Measurements from ENCODE around the gene VAMP4. TPM values are rescaled to one million over a fixed set of nuclear protein-coding genes. Genes with fewer than 3 reads are reported as not detected.

VAMP4 gene
- total and polyA plus RNA-seq, 2 donors from 2014 or later: 7.5 to 15.3 TPM

DNA sequence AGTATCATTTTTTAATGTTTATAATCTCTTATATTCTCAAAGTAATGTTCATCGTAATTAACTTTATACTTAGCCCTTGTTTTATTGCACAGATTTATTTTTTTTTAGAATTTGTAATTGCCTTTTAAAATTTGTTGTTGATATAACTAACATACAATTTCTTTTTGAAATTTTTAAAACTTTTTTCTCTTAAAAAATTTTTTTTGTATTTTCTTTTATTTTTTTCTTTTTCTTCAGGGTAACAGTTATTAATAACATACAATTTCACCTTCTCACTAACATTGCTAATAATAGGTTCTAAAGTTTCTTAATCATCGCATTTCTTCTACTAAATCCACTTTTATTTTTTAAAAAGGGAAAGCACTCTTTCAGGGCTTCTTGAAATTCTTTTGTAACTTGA lies 11.3 kb upstream of the VAMP4 start:
- H3K9me3 ChIP-seq (ENCODE audit: control insufficient read depth in 2 of 3, insufficient read depth in 1 of 3, low read length in 3 of 3): no peaks in the 10 kb centered on the region
- no peak overlapping the region for H3K27ac ChIP-seq (ENCODE audit: low read depth in 2 of 2, low read length in 2 of 2)
- no peak overlapping the region for H3K4me3 ChIP-seq (ENCODE audit: low read length in 3 of 3)
- H3K36me3 ChIP-seq (ENCODE audit: control insufficient read depth in 2 of 3, insufficient read depth in 3 of 3, low read length in 3 of 3): no peaks in the 10 kb centered on the region
- H3K4me1 ChIP-seq (ENCODE audit: control insufficient read depth in 2 of 3, insufficient read depth in 2 of 3, low read depth in 1 of 3, low read length in 3 of 3): no peaks in the 10 kb centered on the region
- no peak for DNase-seq
- FAIRE-seq: peak; percentile 3
- TF ChIP-seq, protein P1, sequence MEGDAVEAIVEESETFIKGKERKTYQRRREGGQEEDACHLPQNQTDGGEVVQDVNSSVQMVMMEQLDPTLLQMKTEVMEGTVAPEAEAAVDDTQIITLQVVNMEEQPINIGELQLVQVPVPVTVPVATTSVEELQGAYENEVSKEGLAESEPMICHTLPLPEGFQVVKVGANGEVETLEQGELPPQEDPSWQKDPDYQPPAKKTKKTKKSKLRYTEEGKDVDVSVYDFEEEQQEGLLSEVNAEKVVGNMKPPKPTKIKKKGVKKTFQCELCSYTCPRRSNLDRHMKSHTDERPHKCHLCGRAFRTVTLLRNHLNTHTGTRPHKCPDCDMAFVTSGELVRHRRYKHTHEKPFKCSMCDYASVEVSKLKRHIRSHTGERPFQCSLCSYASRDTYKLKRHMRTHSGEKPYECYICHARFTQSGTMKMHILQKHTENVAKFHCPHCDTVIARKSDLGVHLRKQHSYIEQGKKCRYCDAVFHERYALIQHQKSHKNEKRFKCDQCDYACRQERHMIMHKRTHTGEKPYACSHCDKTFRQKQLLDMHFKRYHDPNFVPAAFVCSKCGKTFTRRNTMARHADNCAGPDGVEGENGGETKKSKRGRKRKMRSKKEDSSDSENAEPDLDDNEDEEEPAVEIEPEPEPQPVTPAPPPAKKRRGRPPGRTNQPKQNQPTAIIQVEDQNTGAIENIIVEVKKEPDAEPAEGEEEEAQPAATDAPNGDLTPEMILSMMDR (IDR thresholded peaks at IDR 0.05; ENCODE audit: borderline replicate concordance, extremely low read depth, insufficient read depth): no peak
- no peak overlapping the region for H3K9ac ChIP-seq (ENCODE audit: low read length in 3 of 3)
- intact Hi-C loops (cut with DNase I): no loop called here
- H3K27me3 ChIP-seq (ENCODE audit: control insufficient read depth, insufficient read depth, low read length): no peaks in the 10 kb centered on the region

DNA sequence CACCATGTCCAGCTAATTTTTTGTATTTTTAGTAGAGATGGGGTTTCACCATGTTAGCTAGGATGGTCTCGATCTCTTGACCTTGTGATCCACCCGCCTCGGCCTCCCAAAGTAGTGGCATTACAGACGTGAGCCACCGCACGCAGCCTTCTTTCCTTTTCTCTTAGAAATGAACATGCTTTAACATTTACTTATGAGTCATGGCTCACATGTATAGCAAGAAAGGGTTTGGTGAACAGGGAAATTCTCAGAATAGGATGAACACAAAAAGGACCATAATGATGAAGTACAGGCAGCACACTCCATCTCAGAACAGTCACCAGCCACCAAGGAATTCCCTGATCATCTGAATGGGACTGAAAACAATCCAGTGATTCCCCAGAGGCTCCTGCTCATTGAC lies 9.4 kb upstream of the VAMP4 start:
- Histone ChIP-seq H3K4me3 (ENCODE audit: low read length in 3 of 3) (no peak overlapping the region), H3K9ac (ENCODE audit: low read length in 3 of 3) (no peak overlapping the region), H3K27me3 (ENCODE audit: control insufficient read depth, insufficient read depth, low read length) (no peaks in the 10 kb centered on the region), H3K4me1 (ENCODE audit: control insufficient read depth in 2 of 3, insufficient read depth in 2 of 3, low read depth in 1 of 3, low read length in 3 of 3) (no peaks in the 10 kb centered on the region), H3K36me3 (ENCODE audit: control insufficient read depth in 2 of 3, insufficient read depth in 3 of 3, low read length in 3 of 3) (no peaks in the 10 kb centered on the region), H3K27ac (ENCODE audit: low read depth in 2 of 2, low read length in 2 of 2) (no peak overlapping the region), H3K9me3 (ENCODE audit: control insufficient read depth in 2 of 3, insufficient read depth in 1 of 3, low read length in 3 of 3) (no peaks in the 10 kb centered on the region)
- FAIRE-seq (no peak), DNase-seq (no peak)
- TF ChIP-seq, protein P1 (IDR thresholded peaks at IDR 0.05; ENCODE audit: borderline replicate concordance, extremely low read depth, insufficient read depth): no peak
- intact Hi-C loops (cut with DNase I): no loop called here

DNA sequence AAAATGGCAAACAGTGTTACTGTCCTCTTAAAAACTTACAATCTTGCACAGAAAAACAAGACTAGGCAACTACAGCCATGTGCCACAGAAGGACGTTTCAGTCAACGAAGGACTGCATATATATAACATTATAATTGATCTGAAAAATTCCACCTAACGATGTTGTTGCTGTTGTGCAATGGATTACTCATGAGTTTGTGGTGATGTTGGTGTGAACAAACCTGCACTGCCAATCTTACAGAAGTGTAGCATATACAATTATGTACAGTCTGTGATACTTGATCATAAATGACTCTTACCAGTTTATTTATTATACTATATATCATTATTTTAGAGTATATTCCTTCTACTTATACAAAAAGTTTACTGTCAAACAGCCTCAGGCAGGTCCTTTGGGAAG lies 6.8 kb upstream of the VAMP4 start:
- H3K9ac ChIP-seq (ENCODE audit: low read length in 3 of 3): no peak overlapping the region
- FAIRE-seq: no peak
- no peaks in the 10 kb centered on the region for H3K36me3 ChIP-seq (ENCODE audit: control insufficient read depth in 2 of 3, insufficient read depth in 3 of 3, low read length in 3 of 3)
- no peaks in the 10 kb centered on the region for H3K4me1 ChIP-seq (ENCODE audit: control insufficient read depth in 2 of 3, insufficient read depth in 2 of 3, low read depth in 1 of 3, low read length in 3 of 3)
- H3K9me3 ChIP-seq (ENCODE audit: control insufficient read depth in 2 of 3, insufficient read depth in 1 of 3, low read length in 3 of 3): no peaks in the 10 kb centered on the region
- H3K4me3 ChIP-seq (ENCODE audit: low read length in 3 of 3): no peak overlapping the region
- TF ChIP-seq, protein P1 (IDR thresholded peaks at IDR 0.05; ENCODE audit: borderline replicate concordance, extremely low read depth, insufficient read depth): no peak
- H3K27ac ChIP-seq (ENCODE audit: low read depth in 2 of 2, low read length in 2 of 2): no peak overlapping the region
- no peaks in the 10 kb centered on the region for H3K27me3 ChIP-seq (ENCODE audit: control insufficient read depth, insufficient read depth, low read length)
- intact Hi-C loops (cut with DNase I): no loop called here
- DNase-seq: no peak

DNA sequence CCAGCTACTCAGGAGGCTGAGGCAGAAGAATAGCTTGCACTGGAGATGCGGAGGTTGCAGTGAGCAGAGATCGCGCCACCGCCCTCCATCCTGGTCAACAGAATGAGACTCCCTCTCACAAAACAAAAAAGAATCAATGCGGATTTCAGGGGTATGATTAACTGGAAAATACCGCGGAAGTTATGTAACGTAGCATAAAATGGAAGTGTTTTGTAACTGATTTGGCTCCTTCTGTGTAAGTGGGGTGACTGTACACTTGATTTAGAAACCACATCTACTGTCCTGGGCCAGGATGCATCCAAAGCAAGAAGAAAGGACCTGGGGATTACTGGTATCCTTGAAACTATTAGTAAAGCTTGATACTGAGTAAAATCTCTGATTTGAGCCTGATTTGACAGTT lies 3.1 kb upstream of the VAMP4 start:
- no peaks in the 10 kb centered on the region for H3K9me3 ChIP-seq (ENCODE audit: control insufficient read depth in 2 of 3, insufficient read depth in 1 of 3, low read length in 3 of 3)
- no peaks in the 10 kb centered on the region for H3K27me3 ChIP-seq (ENCODE audit: control insufficient read depth, insufficient read depth, low read length)
- TF ChIP-seq, protein P1 (IDR thresholded peaks at IDR 0.05; ENCODE audit: borderline replicate concordance, extremely low read depth, insufficient read depth): no peak
- no peak for FAIRE-seq
- no peak overlapping the region for H3K27ac ChIP-seq (ENCODE audit: low read depth in 2 of 2, low read length in 2 of 2)
- no peak overlapping the region for H3K4me3 ChIP-seq (ENCODE audit: low read length in 3 of 3)
- H3K9ac ChIP-seq (ENCODE audit: low read length in 3 of 3): no peak overlapping the region
- peaks cover 0 to 8% (median 7%) of the 10 kb centered on the region in 3 donors for H3K4me1 ChIP-seq (ENCODE audit: control insufficient read depth in 2 of 3, insufficient read depth in 2 of 3, low read depth in 1 of 3, low read length in 3 of 3)
- no peaks in the 10 kb centered on the region for H3K36me3 ChIP-seq (ENCODE audit: control insufficient read depth in 2 of 3, insufficient read depth in 3 of 3, low read length in 3 of 3)
- DNase-seq: no peak
- intact Hi-C loops (cut with DNase I): no loop called here
